ENCODE data around the gene PPP6R1. TPM values are rescaled to one million over a fixed set of nuclear protein-coding genes. Genes with fewer than 3 reads are reported as not detected.

Gene PPP6R1
- total RNA-seq, 2 donors from 2014 or later, result 49.5 to 112 TPM

- WGBS, result 89% methylated on average over 25 of the region's 25 CpGs
- Histone ChIP-seq H3K36me3 (peaks cover 0 to 6% of the 10 kb centered on the region in 2 donors), H3K4me1 (replicated peaks) (no peaks in the 10 kb centered on the region), H3K9me3 (no peaks in the 10 kb centered on the region), H3K27me3 (replicated peaks; ENCODE audit: insufficient read depth) (no peaks in the 10 kb centered on the region), H3K4me3 (no peak overlapping the region), H3K27ac (no peak overlapping the region)
- DNase-seq (ENCODE audit: low spot score), result no peak
- TF ChIP-seq POLR2AphosphoS5 (IDR thresholded peaks at IDR 0.05) (no peak), CTCF (IDR thresholded peaks at IDR 0.05) (no peak), POLR2A (IDR thresholded peaks at IDR 0.05) (no peak)
- intact Hi-C loops (cut with DNase I), result no loop called here
These were observed 11.5 kb upstream of the PPP6R1 start for GRCh38 chr19:55270172-55270942.

DNA sequence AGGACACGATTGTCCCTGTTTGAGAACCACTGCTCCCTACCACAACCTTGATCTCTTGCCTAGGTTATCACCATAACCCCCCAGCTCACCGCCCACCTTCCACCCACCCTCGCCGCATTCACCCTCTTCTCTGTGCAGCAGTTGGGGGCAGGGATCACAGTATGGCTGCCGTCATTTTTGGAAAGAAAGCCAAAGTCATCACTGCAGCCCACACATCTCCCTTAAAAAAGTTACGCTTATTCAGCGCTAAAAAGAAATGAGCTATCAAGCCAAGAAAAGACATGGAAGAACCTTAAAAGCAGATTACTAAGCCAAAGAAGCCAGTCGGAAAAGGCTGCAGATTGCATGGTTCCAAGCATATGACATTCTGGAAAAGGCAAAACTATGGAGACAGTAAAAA lies 10.5 kb upstream of the PPP6R1 start:
- WGBS, result 89% methylated on average over 8 of the region's 8 CpGs
- Histone ChIP-seq H3K27me3 (replicated peaks; ENCODE audit: insufficient read depth) (no peaks in the 10 kb centered on the region), H3K9me3 (no peaks in the 10 kb centered on the region), H3K36me3 (peaks cover 0 to 6% of the 10 kb centered on the region in 2 donors), H3K27ac (no peak overlapping the region), H3K4me3 (no peak overlapping the region), H3K4me1 (replicated peaks) (no peaks in the 10 kb centered on the region)
- no peak for TF ChIP-seq CTCF (IDR thresholded peaks at IDR 0.05)
- no peak for TF ChIP-seq POLR2A (IDR thresholded peaks at IDR 0.05)
- TF ChIP-seq POLR2AphosphoS5 (IDR thresholded peaks at IDR 0.05), result no peak
- intact Hi-C loops (cut with DNase I), result no loop called here
- no peak for DNase-seq (ENCODE audit: low spot score)

DNA sequence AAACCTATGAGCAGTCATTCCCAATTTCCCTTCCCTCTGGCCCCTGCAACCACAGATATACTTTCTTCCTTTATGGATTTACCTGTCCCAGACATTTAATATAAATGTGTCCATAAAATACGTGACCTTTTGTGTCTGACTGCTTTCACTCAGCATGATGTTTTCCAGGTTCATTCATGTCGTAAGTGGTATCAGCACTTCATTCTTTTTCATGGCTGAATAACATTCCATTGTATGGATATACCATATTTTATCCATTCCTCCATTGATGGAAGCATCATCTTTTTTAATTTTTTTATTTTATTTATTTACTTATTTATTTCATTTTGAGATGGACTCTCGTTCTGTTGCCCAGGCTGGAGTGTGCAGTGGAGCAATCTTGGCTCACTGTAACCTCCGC lies 8.0 kb upstream of the PPP6R1 start:
- no peaks in the 10 kb centered on the region for H3K4me1 ChIP-seq (replicated peaks)
- no peak overlapping the region for H3K27ac ChIP-seq
- H3K27me3 ChIP-seq (replicated peaks; ENCODE audit: insufficient read depth), result no peaks in the 10 kb centered on the region
- WGBS, result 97% methylated on average over 4 of the region's 4 CpGs
- intact Hi-C loops (cut with DNase I), result no loop called here
- H3K36me3 ChIP-seq, result no peaks in the 10 kb centered on the region
- TF ChIP-seq CTCF (IDR thresholded peaks at IDR 0.05) (no peak), POLR2A (IDR thresholded peaks at IDR 0.05) (no peak), POLR2AphosphoS5 (IDR thresholded peaks at IDR 0.05) (no peak)
- DNase-seq (ENCODE audit: low spot score), result no peak
- no peaks in the 10 kb centered on the region for H3K9me3 ChIP-seq
- H3K4me3 ChIP-seq, result no peak overlapping the region

GRCh38 chr19:55266404-55266803 lies 7.6 kb upstream of the PPP6R1 start:
- TF ChIP-seq POLR2A (IDR thresholded peaks at IDR 0.05), result no peak
- H3K27ac ChIP-seq, result no peak overlapping the region
- 100% methylated on average over 3 of the region's 3 CpGs for WGBS
- no peak overlapping the region for H3K4me3 ChIP-seq
- H3K9me3 ChIP-seq, result no peaks in the 10 kb centered on the region
- H3K27me3 ChIP-seq (replicated peaks; ENCODE audit: insufficient read depth), result no peaks in the 10 kb centered on the region
- no peaks in the 10 kb centered on the region for H3K36me3 ChIP-seq
- intact Hi-C loops (cut with DNase I), result no loop called here
- H3K4me1 ChIP-seq (replicated peaks), result no peaks in the 10 kb centered on the region
- DNase-seq (ENCODE audit: low spot score), result no peak

- Histone ChIP-seq H3K9me3 (no peaks in the 10 kb centered on the region), H3K36me3 (no peaks in the 10 kb centered on the region), H3K4me3 (no peak overlapping the region), H3K27me3 (replicated peaks; ENCODE audit: insufficient read depth) (no peaks in the 10 kb centered on the region), H3K4me1 (replicated peaks) (no peaks in the 10 kb centered on the region), H3K27ac (no peak overlapping the region)
- intact Hi-C loops (cut with DNase I), result no loop called here
- WGBS, result 96% methylated on average over 12 of the region's 12 CpGs
- TF ChIP-seq CTCF (IDR thresholded peaks at IDR 0.05) (no peak), POLR2AphosphoS5 (IDR thresholded peaks at IDR 0.05) (no peak), POLR2A (IDR thresholded peaks at IDR 0.05) (no peak)
- DNase-seq (ENCODE audit: low spot score), result no peak
These were observed 7.0 kb upstream of the PPP6R1 start for GRCh38 chr19:55265723-55266386.
